ENCODE results near the gene SCN3A. TPM values are rescaled to one million over a fixed set of nuclear protein-coding genes. Genes with fewer than 3 reads are reported as not detected.

The SCN3A gene
- total and polyA plus RNA-seq, 2 donors (not counting 3 experiments of a cell fraction or from before 2014, with no cell fraction given): not detected

GRCh38 chr2:165044505-165045303 lies 159.1 kb downstream of the SCN3A start:
- Histone ChIP-seq H3K4me1 (ENCODE audit: control insufficient read depth, extremely low read depth, insufficient read depth, low read length) (no peaks in the 10 kb centered on the region), H3K79me2 (ENCODE audit: control insufficient read depth, insufficient read depth, low read length) (no peaks in the 10 kb centered on the region), H3K27ac (ENCODE audit: insufficient read depth, low read depth, low read length) (no peak overlapping the region), H3K4me3 (replicated peaks in 1 of 3; ENCODE audit: insufficient read depth in 1 of 3, low read depth in 1 of 3, low read length in 3 of 3) (no peak overlapping the region), H3K36me3 (ENCODE audit: control insufficient read depth in 2 of 2, extremely low read depth in 1 of 2, insufficient read depth in 2 of 2, low read length in 2 of 2) (no peaks in the 10 kb centered on the region), H3K9ac (replicated peaks; ENCODE audit: extremely low read depth, insufficient read depth, low read length) (no peak overlapping the region), H3K9me1 (replicated peaks; ENCODE audit: control insufficient read depth, extremely low read depth, insufficient read depth, low read length) (no peaks in the 10 kb centered on the region), H3K27me3 (ENCODE audit: control insufficient read depth in 2 of 2, insufficient read depth in 2 of 2, low read length in 2 of 2) (no peaks in the 10 kb centered on the region), H3K4me2 (ENCODE audit: insufficient read depth, low read length) (no peak overlapping the region), H4K20me1 (replicated peaks; ENCODE audit: control insufficient read depth, extremely low read depth, insufficient read depth, low read length) (no peaks in the 10 kb centered on the region), H3K9me3 (replicated peaks; ENCODE audit: control insufficient read depth, insufficient read depth, low read length) (no peaks in the 10 kb centered on the region), H2AFZ (ENCODE audit: low read depth, low read length) (no peak overlapping the region)
- POLR2A ChIA-PET: no interaction called here
- DNase-seq (ENCODE audit: low read depth, low spot score) (no peak), FAIRE-seq (no peak)
- CTCF ChIA-PET: no interaction called here
- intact Hi-C loops (cut with micrococcal nuclease): no loop called here
- no TSS peak for BruUV-seq (replicated peaks)
- TF ChIP-seq EZH2 (IDR thresholded peaks at IDR 0.05; ENCODE audit: borderline replicate concordance, low read depth, low read length, severe bottlenecking) (no peak), POLR2A (IDR thresholded peaks at IDR 0.05; ENCODE audit: low read depth, low read length) (no peak), GATA2 (IDR thresholded peaks at IDR 0.05; ENCODE audit: insufficient read depth, insufficient read length, low read depth, low read length) (no peak), JUN (IDR thresholded peaks at IDR 0.05; ENCODE audit: borderline replicate concordance, insufficient read depth, insufficient read length, low read depth) (no peak)
- dilution Hi-C loops (cut with MboI; ENCODE audit: extremely low pct_ligation_motif_present, low sequenced_read_pairs): no loop called here

Other genes with a start within 250 kb of the SCN3A start
- not detected in 2 replicates for gene SLC38A11, start 248.5 kb downstream of the SCN3A start, total RNA-seq
- gene SLC38A11, start 248.5 kb downstream of the SCN3A start, polyA plus RNA-seq: not detected in 2 replicates
- gene SCN2A, start 35.4 kb upstream of the SCN3A start, total RNA-seq: not detected in 2 replicates
- gene SCN2A, start 35.4 kb upstream of the SCN3A start, polyA plus RNA-seq: not detected in 2 replicates